ENCODE data around the gene NACC1. TPM values are rescaled to one million over a fixed set of nuclear protein-coding genes. Genes with fewer than 3 reads are reported as not detected.

NACC1 gene
- total and polyA plus RNA-seq, 2 of the 13 experiments (the other 11 are each of a cell fraction or from before 2014, with no cell fraction given), result 31.8 to 42.3 TPM

- no peak for TF ChIP-seq ZNF251 (CRISPR knock-in tag; IDR thresholded peaks at IDR 0.05)
- TF ChIP-seq ZNF768 (CRISPR knock-in tag; IDR thresholded peaks at IDR 0.05), result 0 out of 2 replicates have a peak, but pooled peaks have one; percentile 31
- TF ChIP-seq ZMYM3 (CRISPR knock-in tag; IDR thresholded peaks at IDR 0.05), result peak; percentile 91
- peak; percentile 32; the same call in 1 of the 2 replicates for TF ChIP-seq AKAP8 (CRISPR knock-in tag; IDR thresholded peaks at IDR 0.05)
- 0 out of 2 replicates have a peak, but pooled peaks have one; percentile 14 for TF ChIP-seq HNRNPL (IDR thresholded peaks at IDR 0.05; ENCODE audit: low read depth, low read length)
- TF ChIP-seq ZNF773 (CRISPR knock-in tag; IDR thresholded peaks at IDR 0.05; ENCODE audit: borderline replicate concordance), result no peak; the same call in 1 of the 2 replicates
- no peak for TF ChIP-seq LCORL (IDR thresholded peaks at IDR 0.05)
- TF ChIP-seq LCORL (CRISPR knock-in tag; IDR thresholded peaks at IDR 0.05), result peak; percentile 84; the same call in 1 of the 2 replicates
- no peak for TF ChIP-seq ZNF230 (CRISPR knock-in tag; IDR thresholded peaks at IDR 0.05)
- TF ChIP-seq SOX13 (IDR thresholded peaks at IDR 0.05), result peak; percentile 59
- TF ChIP-seq SOX13 (CRISPR knock-in tag; conservative IDR thresholded peaks at IDR 0.05 in 1 of 2, IDR thresholded peaks at IDR 0.05 in 1 of 2), result peak in 1 of 2 experiments; percentile 92; a peak in 2 of 4 replicates
- TF ChIP-seq GPN1 (CRISPR knock-in tag; IDR thresholded peaks at IDR 0.05; ENCODE audit: borderline replicate concordance), result no peak
- TF ChIP-seq AHR (CRISPR knock-in tag; IDR thresholded peaks at IDR 0.05), result no peak
- TF ChIP-seq, protein P1, sequence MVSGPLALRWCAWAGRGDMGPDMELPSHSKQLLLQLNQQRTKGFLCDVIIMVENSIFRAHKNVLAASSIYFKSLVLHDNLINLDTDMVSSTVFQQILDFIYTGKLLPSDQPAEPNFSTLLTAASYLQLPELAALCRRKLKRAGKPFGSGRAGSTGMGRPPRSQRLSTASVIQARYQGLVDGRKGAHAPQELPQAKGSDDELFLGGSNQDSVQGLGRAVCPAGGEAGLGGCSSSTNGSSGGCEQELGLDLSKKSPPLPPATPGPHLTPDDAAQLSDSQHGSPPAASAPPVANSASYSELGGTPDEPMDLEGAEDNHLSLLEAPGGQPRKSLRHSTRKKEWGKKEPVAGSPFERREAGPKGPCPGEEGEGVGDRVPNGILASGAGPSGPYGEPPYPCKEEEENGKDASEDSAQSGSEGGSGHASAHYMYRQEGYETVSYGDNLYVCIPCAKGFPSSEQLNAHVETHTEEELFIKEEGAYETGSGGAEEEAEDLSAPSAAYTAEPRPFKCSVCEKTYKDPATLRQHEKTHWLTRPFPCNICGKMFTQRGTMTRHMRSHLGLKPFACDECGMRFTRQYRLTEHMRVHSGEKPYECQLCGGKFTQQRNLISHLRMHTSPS (CRISPR knock-in tag; IDR thresholded peaks at IDR 0.05; ENCODE audit: low read depth), result peak; percentile 77; the same call in 1 of the 2 replicates
- no peak for TF ChIP-seq ZNF549 (CRISPR knock-in tag; IDR thresholded peaks at IDR 0.05)
- TF ChIP-seq ISX (CRISPR knock-in tag; conservative IDR thresholded peaks at IDR 0.05), result no peak
- no peak for TF ChIP-seq GTF2F1 (IDR thresholded peaks at IDR 0.05; ENCODE audit: low read length)
- peak; percentile 57; the same call in 1 of the 2 replicates for TF ChIP-seq YEATS2 (CRISPR knock-in tag; IDR thresholded peaks at IDR 0.05; ENCODE audit: borderline replicate concordance)
- TF ChIP-seq ZNF605 (CRISPR knock-in tag; IDR thresholded peaks at IDR 0.05), result no peak; the same call in 1 of the 2 replicates
- TF ChIP-seq KLF9 (CRISPR knock-in tag; IDR thresholded peaks at IDR 0.05; ENCODE audit: low read depth), result no peak
- no peak for TF ChIP-seq FLYWCH1 (CRISPR knock-in tag; IDR thresholded peaks at IDR 0.05)
- peak; percentile 83 for TF ChIP-seq ZGPAT (CRISPR knock-in tag; IDR thresholded peaks at IDR 0.05)
- peak; percentile 61 for TF ChIP-seq DMAP1 (CRISPR knock-in tag; IDR thresholded peaks at IDR 0.05)
- peak; percentile 52; the same call in 1 of the 2 replicates for TF ChIP-seq CHD2 (IDR thresholded peaks at IDR 0.05; ENCODE audit: low read depth, low read length)
- no peak for TF ChIP-seq ZSCAN20 (CRISPR knock-in tag; IDR thresholded peaks at IDR 0.05; ENCODE audit: borderline replicate concordance)
- no peak for TF ChIP-seq KDM5A (IDR thresholded peaks at IDR 0.05; ENCODE audit: borderline replicate concordance, low read length)
- no peak for TF ChIP-seq ZNF709 (CRISPR knock-in tag; IDR thresholded peaks at IDR 0.05)
- TF ChIP-seq SRSF1 (optimal IDR thresholded peaks at IDR 0.05; ENCODE audit: low read depth, low read length), result peak; percentile 53
- peak; percentile 67; the same call in 1 of the 2 replicates for TF ChIP-seq ZNF772 (CRISPR knock-in tag; IDR thresholded peaks at IDR 0.05)
- no peak for TF ChIP-seq GTF3A (CRISPR knock-in tag; conservative IDR thresholded peaks at IDR 0.05)
- TF ChIP-seq ZNF331 (CRISPR knock-in tag; IDR thresholded peaks at IDR 0.05), result peak; percentile 62
Measured at GRCh38 chr19:13164343-13165161, 46.5 kb downstream of the NACC1 start (continued).

All from HepG2 (cell line).